NCI-H146 treated with DMSO at 0.1 percent for 48 hours (cell line): ENCODE results near the gene ISCA1.
"Not testable (repeated sequence)": the region's sequence is repeated elsewhere in the genome, so short reads cannot be mapped to it uniquely, and the experiment has no call there.

Experiments
- DNase-seq: peaks from one replicate; lab custom pipeline; 2025; ENCODE audit not compliant: unreplicated experiment; lab: John Stamatoyannopoulos, UW

ISCA1 gene

DNA sequence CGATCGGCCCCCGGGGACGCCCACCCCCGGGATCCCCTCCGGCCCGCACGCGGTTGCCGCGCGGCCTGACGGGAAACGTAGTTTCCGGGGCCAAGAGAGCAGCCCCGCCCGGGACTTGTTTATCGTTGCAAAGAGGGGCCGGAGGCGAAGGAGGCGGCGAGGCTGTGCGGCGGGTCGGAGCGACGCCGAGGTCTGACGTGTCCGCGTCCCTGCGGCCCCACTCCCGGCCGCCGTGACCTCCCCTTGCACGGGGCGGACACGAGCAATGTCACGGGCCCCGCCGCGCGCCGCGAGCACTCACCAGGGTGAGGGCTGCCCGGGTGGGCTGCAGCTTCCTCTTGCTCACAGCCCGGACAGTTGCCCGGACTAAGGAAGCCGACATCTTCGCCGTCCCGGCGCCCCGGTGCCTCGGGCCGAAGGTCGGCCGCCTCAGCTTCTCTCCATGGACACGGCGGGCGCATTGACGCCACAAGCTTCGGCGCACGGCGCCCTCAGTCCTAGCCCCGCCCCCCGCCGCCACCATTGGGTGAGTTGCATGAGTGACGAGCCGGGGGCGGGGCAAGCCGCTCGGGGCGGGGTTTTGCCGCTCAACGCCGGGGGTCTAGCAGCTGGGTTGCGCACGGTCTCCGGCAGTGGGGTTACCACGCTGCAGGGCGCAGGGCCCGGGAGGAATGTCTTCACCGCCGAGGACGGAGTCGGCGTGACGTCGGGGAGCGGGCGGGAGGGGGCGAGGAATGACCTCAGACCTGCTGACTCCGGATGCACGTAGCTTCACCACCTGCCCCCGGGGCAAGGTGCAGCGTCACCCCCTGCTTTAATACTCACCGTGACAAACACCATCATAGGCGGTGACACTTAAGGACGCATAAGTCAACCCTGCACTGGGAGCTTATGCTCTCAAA, at the start of gene ISCA1:
Gene ISCA1, minus strand, starts transcription at position 462 of the 902 bp plus-strand sequence. Its CDS starts 80 bp downstream, at position 382.
- DNase-seq, result peak; percentile 70

DNA sequence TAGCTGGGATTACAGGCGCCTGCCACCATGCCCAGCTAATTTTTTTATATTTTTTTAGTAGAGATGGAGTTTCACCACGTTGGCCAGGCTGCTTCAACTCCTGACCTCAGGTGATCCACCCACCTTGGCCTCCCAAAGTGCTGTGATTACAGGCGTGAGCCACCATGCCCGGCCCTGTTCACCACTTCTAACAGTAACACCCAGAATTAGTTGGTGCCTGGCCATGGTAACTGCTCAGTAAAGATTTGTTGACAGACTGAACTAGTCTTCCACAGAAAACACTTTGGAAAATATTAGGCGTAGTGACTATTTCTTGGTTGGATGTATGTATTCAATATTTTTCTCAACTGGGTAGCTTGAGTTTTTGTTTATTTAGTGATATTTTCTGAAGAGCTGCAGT, 47.8 kb upstream of the ISCA1 start:
- DNase-seq, result no peak

DNA sequence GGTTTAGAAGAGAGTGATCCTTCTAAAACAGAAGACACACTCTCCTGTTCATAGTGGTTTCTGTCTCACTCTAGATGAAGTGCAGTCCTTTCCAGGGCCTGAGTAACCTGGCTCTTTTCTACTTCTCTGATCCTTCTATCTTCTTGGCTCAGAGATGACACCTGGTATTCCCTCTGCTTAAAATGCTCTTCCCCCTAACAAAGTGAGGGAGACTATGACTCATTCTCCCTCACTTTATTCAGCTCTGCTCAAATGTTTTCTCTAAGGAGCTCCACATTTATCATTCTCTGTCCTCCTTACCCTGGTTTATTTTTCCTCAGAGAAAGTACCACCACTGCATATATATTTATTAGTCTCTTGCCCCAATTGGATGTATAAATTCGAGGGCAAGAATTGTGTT, 47.3 kb upstream of the ISCA1 start:
- no peak for DNase-seq

DNA sequence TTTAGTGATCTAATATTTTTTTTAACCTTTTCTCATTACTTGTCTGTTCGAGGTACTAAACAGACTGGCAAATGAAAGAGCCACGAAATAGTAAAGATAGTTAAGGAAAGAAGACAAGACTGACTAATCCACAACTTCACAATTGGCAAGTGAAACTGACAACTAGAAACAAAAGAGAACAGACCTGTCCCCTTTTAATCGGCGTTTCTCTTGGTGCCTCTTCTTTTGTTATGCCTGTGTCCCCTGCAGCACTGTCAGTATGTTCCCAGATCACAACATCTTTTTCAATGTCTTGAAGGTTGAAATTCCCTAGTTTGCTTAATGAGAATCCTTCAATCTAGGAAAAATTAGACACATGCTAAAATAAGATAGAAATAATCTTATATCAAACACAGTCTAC, 45.8 kb upstream of the ISCA1 start:
- no peak for DNase-seq

DNA sequence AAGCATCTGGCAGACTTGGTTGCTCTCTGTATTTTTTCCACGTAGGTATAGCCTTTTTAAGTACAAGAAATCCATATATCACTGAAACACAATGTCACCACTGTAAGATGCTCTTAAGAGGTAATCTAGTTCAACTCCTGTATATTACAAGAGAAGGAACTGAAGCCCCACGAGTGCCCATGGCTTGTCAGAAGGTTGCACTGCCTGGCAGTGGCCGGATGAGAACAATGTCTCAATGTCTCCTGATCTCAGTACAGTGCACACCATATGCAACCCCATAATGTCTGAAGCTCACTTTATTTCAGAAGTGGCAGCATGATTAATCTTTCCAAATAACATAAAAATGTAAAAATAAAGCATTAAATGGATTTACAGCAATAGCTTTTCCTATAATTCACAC, 44.2 kb upstream of the ISCA1 start:
- DNase-seq, result no peak

DNA sequence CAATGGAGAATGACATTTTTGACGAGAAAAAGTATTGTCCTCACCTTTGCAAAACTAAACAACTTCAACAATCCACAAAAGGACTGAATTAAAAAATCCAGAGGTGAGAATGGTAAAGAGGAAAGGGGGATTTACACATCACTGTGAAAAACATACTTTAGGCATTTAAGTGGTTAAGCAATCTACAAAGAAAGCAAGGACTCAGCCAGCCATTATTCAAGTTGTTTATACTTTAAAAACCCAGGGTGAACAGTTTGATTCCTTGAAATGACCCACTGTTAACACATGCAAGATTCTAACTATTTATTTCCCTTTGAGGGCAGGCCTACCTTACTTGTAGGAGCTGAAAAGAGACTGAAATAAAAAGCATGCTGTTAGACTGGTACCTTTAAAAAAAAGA, 42.6 kb upstream of the ISCA1 start:
- no peak for DNase-seq

DNA sequence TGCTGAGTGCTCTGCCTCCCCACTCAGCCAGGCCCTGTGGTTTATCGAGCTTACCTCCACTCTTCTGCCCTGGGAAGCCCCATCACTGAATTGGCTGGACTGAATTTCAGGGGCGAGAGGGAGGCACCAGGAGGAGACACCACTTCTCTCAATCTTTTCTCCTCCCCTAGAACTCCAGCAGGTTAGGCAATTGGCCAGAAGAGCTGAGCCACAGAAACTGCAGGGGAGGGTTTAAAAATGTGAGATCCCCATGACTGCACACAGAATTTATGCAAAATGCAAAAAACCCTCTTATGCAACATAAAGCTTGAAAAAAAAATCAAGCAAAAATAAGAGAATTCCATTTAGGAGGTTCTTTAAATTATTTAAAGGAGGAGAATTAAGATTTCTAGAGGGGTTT, 42.0 kb upstream of the ISCA1 start:
- DNase-seq, result no peak

DNA sequence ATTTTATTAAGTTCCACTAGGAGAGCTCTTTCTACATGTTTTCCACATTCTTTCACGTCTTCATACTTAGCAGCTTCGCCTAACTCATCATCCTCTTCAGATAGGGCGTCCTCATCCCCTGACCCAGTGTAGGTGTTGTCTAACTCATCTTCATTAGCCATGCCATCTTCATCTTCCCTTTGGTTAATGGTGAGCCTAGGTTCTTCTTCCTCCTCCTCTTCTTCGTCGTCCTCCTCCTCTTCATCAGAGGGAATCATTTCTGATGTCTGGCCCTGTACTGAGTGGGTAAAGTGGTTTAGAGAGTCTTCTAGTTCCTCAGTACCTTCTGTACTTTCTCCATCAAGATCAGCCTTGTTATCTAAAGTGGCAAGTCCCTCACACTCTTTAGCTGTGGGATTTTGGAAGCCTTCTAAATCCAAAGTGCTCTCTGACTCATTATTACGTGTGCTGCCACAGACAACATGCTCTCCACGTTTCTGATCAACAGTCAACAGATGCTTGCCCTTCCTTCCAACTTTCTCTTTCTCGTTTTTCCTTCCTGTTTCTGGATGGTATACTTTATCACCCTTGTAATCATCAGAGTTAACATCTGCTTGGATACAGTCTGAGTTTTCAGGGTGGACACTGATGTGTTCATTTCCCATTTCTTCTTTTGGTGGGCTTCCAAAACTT, 40.8 kb upstream of the ISCA1 start:
- DNase-seq, result no peak

DNA sequence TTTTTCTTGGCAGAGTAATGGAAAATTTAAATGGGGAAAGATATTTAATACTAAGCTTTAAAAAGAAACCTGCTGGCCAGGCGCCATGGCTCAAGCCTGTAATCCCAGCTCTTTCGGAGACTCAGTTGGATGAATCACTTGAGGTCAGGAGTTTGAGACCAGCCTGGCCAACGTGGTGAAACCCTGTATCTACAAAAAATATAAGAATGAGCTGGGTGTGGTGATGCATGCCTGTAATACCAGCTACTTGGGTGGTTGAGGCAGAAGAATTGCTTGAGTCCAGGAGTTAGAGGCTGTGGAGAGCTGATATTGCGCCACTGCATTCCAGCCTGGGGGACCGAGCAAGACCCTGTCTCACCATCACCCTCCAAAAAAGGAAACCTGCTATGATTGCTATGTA, 39.0 kb upstream of the ISCA1 start:
- no peak for DNase-seq

DNA sequence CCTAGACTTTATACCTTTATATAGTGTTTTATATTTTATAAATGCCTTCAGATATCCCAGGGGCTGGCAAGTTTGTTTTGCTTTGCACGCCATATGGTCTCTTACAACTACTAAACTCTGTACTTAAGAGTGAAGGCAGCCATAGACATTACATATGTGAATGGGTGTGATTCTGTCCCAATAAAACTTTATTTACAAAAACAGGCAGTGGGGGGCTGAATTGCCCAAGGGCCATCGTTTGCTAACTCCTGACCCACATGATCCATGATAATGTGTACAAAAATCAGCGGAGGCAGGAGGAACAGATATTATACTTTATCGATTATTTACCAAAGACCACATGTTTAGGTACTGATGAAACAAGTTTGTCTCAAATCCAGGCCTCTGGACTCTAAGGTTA, 35.8 kb upstream of the ISCA1 start:
- no peak for DNase-seq

DNA sequence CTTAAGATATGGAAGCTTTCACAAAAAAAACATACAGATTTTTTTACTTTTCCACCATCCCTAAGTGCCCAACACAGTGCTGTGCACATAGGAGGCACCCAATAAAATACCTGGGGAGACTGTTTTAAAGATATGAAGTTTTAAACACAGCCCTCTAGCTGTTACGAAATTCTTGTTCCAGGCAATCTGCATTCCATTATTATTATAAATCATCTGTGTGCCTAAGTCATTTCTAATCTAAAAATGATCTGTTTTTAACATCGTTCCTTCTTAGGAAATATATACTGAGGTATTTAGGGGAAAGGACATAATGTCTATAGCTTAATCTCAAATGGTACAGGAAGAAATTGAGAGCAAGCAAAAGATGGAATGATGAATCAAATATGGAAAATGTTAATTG, 32.7 kb upstream of the ISCA1 start:
- DNase-seq, result no peak

DNA sequence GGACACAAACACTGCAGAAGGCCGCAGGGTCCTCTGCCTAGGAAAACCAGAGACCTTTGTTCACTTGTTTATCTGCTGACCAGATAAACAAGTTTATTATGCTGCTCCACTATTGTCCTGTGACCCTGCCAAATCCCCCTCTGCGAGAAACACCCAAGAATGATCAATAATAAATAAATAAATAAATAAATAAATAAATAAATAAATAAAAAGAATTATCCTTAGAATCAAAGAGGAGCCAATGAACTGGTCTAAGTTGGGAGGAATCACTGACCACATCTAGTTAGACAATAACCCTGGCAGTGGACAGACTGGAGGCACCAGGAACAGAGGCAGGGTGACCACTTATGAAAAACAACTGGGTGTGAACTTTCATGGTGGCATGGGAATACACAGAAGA, 30.6 kb upstream of the ISCA1 start:
- DNase-seq, result not testable (repeated sequence)

DNA sequence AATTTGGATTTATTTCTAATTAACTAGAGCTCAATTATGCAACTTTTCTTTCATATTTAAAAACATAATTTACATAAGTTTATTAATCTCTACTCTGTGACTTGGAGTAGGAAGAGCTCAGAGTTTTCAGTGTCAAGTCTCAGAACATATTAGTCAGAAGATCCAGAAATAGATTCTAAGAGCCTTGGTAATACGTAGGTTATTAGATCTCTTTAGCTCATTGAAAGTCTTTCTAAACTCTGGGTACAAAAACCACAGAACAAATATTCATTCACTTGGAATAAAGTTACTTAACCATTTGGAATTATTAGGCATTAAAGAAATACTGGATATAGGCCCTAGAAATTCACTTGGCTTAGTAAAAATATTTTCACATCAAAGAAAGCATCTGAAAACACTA, 26.3 kb upstream of the ISCA1 start:
- DNase-seq, result no peak

DNA sequence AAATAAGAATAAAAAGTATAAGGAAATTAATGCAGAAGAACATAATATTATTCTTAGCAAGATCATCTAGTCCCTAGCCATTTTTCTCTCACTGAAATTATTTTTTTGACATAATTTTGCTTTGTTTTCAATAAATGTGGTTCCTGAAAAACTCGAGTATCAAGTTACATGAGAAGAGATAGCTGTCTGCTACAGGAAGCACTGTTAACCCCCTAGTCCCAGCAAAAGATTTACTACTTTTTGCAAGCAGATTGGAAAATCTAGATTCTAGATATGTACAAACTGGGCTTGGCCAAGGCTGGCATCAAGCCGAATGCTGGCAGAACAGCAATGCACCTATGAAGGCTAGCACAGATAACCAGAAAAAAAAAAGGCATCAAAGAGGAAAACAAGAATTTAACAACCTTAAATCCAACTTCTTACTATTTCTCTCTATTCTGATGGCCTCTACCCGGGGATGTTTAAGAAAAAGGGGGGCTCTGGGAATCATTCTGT, 21.9 kb upstream of the ISCA1 start:
- DNase-seq, result no peak

DNA sequence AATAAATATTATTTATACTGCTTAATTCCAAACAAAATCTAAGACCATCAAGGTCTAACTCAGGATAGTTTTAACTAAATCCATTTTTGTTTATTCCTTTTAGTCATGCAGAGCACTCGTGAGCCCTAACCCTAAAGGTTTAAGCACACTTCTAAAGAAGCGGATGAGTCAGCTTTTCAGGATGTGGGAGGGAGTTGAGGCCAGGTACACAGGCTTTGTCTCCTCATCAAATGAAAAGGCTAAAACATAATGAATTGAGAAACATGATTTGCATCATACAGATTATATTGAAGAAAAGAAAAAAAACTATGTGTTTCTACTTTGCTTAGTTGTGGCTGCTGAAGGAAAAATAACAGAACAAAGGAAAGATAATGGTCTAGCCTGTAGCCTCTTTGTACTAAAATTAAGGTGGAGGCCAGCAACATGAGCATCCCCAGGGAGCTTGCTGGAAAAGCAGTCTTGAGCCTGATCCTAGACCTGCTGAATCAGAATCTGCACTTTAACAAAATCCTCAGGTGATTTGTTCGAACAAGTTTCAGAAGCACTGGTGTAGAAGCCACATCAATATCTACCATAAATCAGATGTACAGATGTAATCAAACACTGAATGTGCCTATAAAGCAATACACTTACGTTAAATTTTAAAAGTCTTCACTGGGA, 21.1 kb upstream of the ISCA1 start:
- DNase-seq, result no peak

DNA sequence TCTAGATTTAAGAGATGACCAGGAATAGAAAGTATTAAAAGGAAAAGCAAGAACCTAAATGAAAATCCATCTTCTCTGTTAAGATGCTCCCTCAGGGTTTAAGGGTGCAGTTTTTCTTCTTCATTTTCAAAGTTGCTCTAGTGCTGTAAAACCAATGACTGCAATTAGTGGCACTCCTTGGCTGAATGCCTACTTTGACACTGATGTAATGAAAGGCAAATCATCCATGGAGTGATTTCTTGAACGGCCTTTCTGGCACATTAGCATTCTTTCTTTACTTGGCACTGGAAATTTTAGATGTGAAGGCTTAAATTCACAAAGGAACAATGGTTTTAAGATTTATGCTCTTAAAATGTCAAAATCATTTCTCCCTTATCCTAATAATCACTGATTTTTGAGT, 19.3 kb upstream of the ISCA1 start:
- DNase-seq, result no peak

DNA sequence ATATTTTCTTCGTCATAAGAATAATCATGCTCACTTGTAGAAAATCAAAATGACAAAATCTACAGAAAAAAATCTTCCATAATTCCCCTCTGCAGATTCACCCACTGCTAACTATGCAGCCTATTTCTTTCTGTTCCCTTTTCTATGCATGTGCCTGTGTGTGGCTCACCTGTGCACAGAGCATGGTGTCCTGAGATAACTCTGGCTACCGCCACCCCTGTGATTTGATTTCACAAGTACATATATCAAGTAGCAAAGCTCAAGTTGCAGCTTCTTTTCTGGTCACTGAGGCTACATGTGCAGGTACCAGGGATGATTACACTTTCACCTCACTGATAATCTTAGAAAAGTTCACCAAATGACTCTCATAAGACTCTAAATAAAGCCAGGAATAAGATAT, 18.4 kb upstream of the ISCA1 start:
- no peak for DNase-seq

DNA sequence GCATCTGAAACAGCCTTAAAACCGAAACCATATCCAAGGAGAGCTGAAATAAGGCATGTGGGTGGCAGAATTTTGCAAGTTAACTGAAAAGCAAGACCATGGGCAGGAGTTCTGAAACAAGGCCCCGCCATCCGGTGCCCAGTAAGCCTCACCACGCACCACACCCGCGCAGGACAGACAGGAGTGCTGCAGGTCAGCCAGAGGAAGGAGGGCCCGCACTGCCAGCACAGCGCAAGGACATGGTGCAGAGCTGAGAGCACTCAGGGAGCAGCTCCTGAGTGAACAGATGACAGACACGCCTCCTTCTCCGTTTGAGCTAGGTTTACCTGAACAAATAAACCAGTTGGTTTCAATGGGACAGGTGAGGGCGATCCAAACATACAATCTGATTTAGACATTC, 16.5 kb upstream of the ISCA1 start:
- DNase-seq, result no peak

DNA sequence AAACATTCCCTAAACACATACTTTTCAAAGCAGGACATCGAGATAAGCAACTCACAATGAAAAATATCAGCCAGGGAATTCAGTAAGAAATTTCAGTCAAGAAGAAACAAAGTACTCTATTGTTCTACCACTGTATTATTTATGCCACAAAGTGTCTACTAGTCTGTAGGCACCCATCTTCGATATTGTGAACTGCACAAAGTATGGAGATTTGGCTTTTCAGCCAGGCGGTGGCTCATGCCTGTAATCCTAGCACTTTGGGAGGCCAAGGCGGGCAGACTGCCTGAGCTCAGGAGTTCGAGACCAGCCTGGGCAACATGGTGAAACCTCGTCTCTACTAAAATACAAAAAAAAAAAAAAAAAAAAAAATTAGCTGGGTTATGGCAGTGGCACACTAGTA, 8.0 kb upstream of the ISCA1 start:
- DNase-seq, result not testable (repeated sequence)

DNA sequence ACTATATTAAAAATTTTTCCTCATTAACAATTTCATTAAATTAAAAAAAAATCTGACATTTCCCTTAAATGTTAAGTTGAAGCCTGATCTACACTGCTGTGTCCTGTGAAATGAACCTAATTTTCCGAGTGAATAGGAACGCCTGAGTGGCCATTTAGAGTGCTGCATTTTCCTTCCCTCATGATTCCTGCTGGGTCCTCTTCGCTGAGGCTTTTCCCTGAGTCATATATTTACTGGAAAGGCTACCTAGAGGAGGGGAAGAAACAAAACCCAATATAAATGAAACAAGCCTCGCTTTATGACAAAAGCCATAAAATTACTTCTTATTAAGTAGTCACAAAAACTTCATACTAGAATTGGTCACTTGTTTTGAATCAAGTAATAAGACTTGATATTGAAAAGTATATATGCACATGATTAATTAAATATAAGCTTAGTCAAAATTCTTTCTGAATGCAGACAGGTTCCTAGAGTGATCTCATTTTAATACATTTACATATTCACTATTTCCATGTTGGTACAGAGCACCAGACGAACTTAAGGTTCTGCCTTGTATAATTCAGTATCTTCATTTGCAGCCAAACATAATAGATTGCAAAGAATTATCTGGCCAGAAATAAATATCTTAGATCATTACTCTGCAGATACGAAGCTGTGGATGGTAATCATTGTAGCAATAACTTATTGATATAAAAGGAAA, 6.3 kb upstream of the ISCA1 start:
- no peak for DNase-seq

DNA sequence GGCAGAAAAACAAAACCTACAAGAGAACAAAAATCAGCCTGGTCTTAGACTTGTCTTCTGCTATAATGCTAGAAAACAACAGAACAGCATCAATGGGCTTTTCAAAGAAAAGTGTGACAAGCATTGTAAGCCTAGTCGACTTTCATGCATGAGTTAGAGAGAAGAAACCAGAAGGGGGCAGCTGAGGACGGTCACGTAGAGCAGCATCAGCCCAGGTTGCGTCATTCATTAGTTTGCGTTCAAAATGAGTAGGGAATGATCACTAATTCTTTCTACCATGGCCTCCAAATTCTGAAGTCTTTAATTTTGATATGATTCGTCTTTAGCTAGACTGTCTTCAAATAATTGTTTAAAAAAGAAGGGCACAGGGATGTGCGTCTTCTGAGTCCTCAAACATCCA, 4.7 kb upstream of the ISCA1 start:
- no peak for DNase-seq
